Activated CD8-positive, alpha-beta T cell treated with anti-CD3 and anti-CD28 coated beads, Interleukin-2, amount 10 ng/mL, durations not matched to agents 7 days and 5 days (primary cell): ENCODE data around the gene IL17RA. TPM values are rescaled to one million over a fixed set of nuclear protein-coding genes. Genes with fewer than 3 reads are reported as not detected.
"Not testable (repeated sequence)": the region's sequence is repeated elsewhere in the genome, so short reads cannot be mapped to it uniquely, and the experiment has no call there.

Source experiments
- ATAC-seq: fragments of 150-1000 bp; cut with Tn5 transposase; one replicate; pipeline ENCODE4 v1.10.0; 2021; ENCODE audit warnings: moderate library complexity
- CTCF ChIA-PET: fragments of 350-600 bp; sonication (Branson Sonifier 250); formaldehyde crosslinking; loops from one replicate; lab custom pipeline; 2021; ENCODE audit warnings: antibody characterized with exemption; lab: Charles Lee
- POLR2A ChIA-PET: fragments of 350-600 bp; sonication (Branson Sonifier 250); formaldehyde crosslinking; loops from one replicate; lab custom pipeline; 2021; ENCODE audit warnings: antibody characterized with exemption; lab: Charles Lee
- DNase-seq: peaks from one replicate; pipeline ENCODE4 v3.0.0-alpha.2; 2020
- H3K27ac Mint-ChIP-seq: one replicate; pipeline ENCODE4 v1.8.0; 2021; ENCODE audit warnings: mild to moderate bottlenecking, mixed read lengths
- H3K27me3 Mint-ChIP-seq: one replicate; pipeline ENCODE4 v1.8.0; 2021; ENCODE audit warnings: low read depth, mixed read lengths
- H3K36me3 Mint-ChIP-seq: one replicate; pipeline ENCODE4 v1.8.0; 2021; ENCODE audit warnings: low read depth, mixed read lengths
- H3K4me1 Mint-ChIP-seq: one replicate; pipeline ENCODE4 v1.8.0; 2021; ENCODE audit warnings: low read depth, mixed read lengths
- H3K4me3 Mint-ChIP-seq: one replicate; pipeline ENCODE4 v1.8.0; 2021; ENCODE audit warnings: mild to moderate bottlenecking, mixed read lengths
- H3K9me3 Mint-ChIP-seq: one replicate; pipeline ENCODE4 v1.8.0; 2022; ENCODE audit warnings: mixed read lengths; ENCODE audit not compliant: insufficient read depth
- total RNA-seq, 2 experiments: library from RNA; stranded (reverse); gene quantifications; one replicate each; pipeline ENCODE4 v1.2.3, GENCODE V29; 2021

The IL17RA gene
- total RNA-seq = 10 to 100 TPM; 41.7 to 43.4 TPM

GRCh38 chr22:17084554-17085276, at the start of gene IL17RA:
Gene IL17RA (plus strand): TSS chr22:17085000. CDS start chr22:17085092, 92 bp downstream.
- H3K27ac Mint-ChIP-seq = peak within 1 kb of the TSS; percentile 93
- CTCF ChIA-PET = interaction anchor here (1.2 kb wide), 1 partner anchor 87 kb away, joined by 6 read pairs; no protein-coding TSS in a partner anchor
- no peaks in the 10 kb centered on the region for H3K9me3 Mint-ChIP-seq
- peak; percentile 96 for DNase-seq
- peak within 1 kb of the TSS; percentile 80 for H3K4me3 Mint-ChIP-seq
- H3K4me1 Mint-ChIP-seq = peaks cover 49% of the 10 kb centered on the region
- POLR2A ChIA-PET = interaction anchor here (0.6 to 1.7 kb wide), 6 partner anchors 9 to 152 kb away, joined by 3 to 5 read pairs (median 3); no protein-coding TSS in a partner anchor
- H3K36me3 Mint-ChIP-seq = peaks cover 21% of the 10 kb centered on the region
- peak; percentile 93 for ATAC-seq
- H3K27me3 Mint-ChIP-seq = peaks cover 9% of the 10 kb centered on the region

- Mint-ChIP-seq H3K27ac (no peak overlapping the region), H3K9me3 (no peaks in the 10 kb centered on the region), H3K4me1 (peaks cover 3% of the 10 kb centered on the region), H3K36me3 (no peaks in the 10 kb centered on the region), H3K4me3 (no peak overlapping the region), H3K27me3 (peaks cover 18% of the 10 kb centered on the region)
- DNase-seq (no peak), ATAC-seq (no peak)
- CTCF ChIA-PET = no interaction called here
- POLR2A ChIA-PET = no interaction called here
Measured at GRCh38 chr22:17035246-17035645, 49.6 kb upstream of the IL17RA start.

- H3K4me3 Mint-ChIP-seq, POLR2A ChIA-PET: not testable (repeated sequence)
Measured at GRCh38 chr22:17035976-17036841, 48.6 kb upstream of the IL17RA start.

GRCh38 chr22:17036842-17037711, 47.7 kb upstream of the IL17RA start:
- CTCF ChIA-PET, H3K27ac Mint-ChIP-seq, H3K9me3 Mint-ChIP-seq, DNase-seq, H3K4me1 Mint-ChIP-seq, POLR2A ChIA-PET, H3K36me3 Mint-ChIP-seq: not testable (repeated sequence)
- H3K4me3 Mint-ChIP-seq = peak overlapping the region; percentile 48
- peaks cover 18% of the 10 kb centered on the region for H3K27me3 Mint-ChIP-seq
- peak; percentile 82 for ATAC-seq

More at GRCh38 chr22:17035976-17036841, 48.6 kb upstream of the IL17RA start:
- H3K27ac Mint-ChIP-seq, CTCF ChIA-PET, H3K9me3 Mint-ChIP-seq, H3K36me3 Mint-ChIP-seq, H3K4me1 Mint-ChIP-seq, DNase-seq: not testable (repeated sequence)
- H3K27me3 Mint-ChIP-seq = peaks cover 18% of the 10 kb centered on the region
- ATAC-seq = peak; percentile 34

GRCh38 chr22:17043521-17043920, 41.3 kb upstream of the IL17RA start:
- peaks cover 3% of the 10 kb centered on the region for H3K27me3 Mint-ChIP-seq
- H3K9me3 Mint-ChIP-seq = no peaks in the 10 kb centered on the region
- ATAC-seq (no peak), DNase-seq (no peak)
- no peak overlapping the region for H3K4me3 Mint-ChIP-seq
- ChIA-PET CTCF (no interaction called here), POLR2A (no interaction called here)
- H3K4me1 Mint-ChIP-seq = no peaks in the 10 kb centered on the region
- no peak overlapping the region for H3K27ac Mint-ChIP-seq
- H3K36me3 Mint-ChIP-seq = no peaks in the 10 kb centered on the region

DNA sequence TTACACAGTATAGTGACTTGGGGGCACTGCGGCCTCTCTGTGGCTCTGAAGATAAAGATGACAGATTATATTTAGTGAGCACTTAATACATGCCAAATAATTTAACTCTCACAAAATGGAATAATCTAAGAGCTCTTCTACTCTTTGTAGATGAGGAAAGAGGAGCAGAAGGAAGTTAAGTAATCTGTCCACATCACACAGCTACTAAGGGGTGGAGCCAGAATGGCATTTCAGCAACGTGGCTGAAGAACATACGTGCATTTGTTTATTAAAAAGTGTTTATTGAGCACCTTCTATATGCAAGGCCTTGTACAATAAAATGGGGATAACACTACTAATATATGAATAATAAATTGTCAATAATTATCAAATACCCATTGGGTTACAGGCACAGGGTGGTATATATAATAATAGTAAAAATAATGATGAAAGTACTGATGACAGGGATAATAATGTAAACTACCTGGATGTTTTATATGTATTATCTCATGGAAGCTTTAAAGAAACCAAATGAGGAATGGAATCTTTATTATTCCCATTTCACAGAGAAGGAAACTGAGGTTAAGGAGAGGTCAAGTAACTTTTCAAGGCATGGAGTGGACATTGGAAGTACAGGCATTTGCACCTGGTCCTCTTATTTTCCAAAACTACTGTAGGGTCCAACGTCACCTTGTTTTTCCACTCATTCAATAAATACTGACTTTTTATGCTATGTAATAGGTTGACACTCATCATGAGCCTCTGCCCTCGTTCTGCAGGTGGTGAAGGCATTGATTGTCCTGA, 38.0 kb upstream of the IL17RA start:
- Mint-ChIP-seq H3K4me1 (no peaks in the 10 kb centered on the region), H3K4me3 (no peak overlapping the region), H3K27ac (no peak overlapping the region), H3K9me3 (no peaks in the 10 kb centered on the region), H3K36me3 (no peaks in the 10 kb centered on the region), H3K27me3 (peaks cover 11% of the 10 kb centered on the region)
- ChIA-PET CTCF (interaction anchor here (1.0 kb wide), 1 partner anchor 12 kb away, joined by 3 read pairs; no protein-coding TSS in a partner anchor), POLR2A (no interaction called here)
- ATAC-seq (no peak), DNase-seq (no peak)

- Mint-ChIP-seq H3K27me3 (peaks cover 11% of the 10 kb centered on the region), H3K36me3 (no peaks in the 10 kb centered on the region)
Measured at GRCh38 chr22:17047656-17048055, 37.1 kb upstream of the IL17RA start.

GRCh38 chr22:17056058-17056457, 28.7 kb upstream of the IL17RA start:
- H3K9me3 Mint-ChIP-seq = no peaks in the 10 kb centered on the region
- ChIA-PET CTCF (interaction anchor here (1.9 kb wide), 1 partner anchor 16 kb away, joined by 5 read pairs; no protein-coding TSS in a partner anchor), POLR2A (no interaction called here)
- H3K36me3 Mint-ChIP-seq = no peaks in the 10 kb centered on the region
- no peak overlapping the region for H3K27ac Mint-ChIP-seq
- peaks cover 2% of the 10 kb centered on the region for H3K4me1 Mint-ChIP-seq
- DNase-seq (no peak), ATAC-seq (no peak)
- H3K4me3 Mint-ChIP-seq = no peak overlapping the region
- peaks cover under 1% of the 10 kb centered on the region for H3K27me3 Mint-ChIP-seq

More at GRCh38 chr22:17047656-17048055, 37.1 kb upstream of the IL17RA start:
- no peaks in the 10 kb centered on the region for H3K4me1 Mint-ChIP-seq
- no peak overlapping the region for H3K4me3 Mint-ChIP-seq
- ChIA-PET CTCF (no interaction called here), POLR2A (no interaction called here)
- H3K27ac Mint-ChIP-seq = no peak overlapping the region
- ATAC-seq (no peak), DNase-seq (no peak)
- H3K9me3 Mint-ChIP-seq = no peaks in the 10 kb centered on the region

DNA sequence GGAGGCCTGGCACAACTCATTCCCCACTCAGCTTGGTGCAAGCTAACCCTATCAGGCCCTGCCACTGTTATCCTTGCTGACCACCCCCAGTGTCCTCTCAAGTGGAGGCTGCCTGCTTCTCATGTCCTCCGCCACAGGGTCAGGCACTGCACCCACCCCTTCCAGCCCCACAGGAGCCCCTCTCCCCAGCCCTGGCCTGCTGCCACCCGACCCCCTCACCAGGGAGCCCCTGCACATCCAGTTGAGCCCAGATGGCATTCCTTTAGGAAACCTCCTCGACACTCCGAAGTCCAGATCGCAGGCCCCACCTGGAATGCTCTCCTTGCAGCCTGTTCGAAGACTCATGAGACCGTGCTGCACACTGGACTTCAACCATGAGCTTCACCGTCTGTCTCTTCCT, 28.0 kb upstream of the IL17RA start:
- H3K27me3 Mint-ChIP-seq = peaks cover 2% of the 10 kb centered on the region
- no peak for DNase-seq
- CTCF ChIA-PET = interaction anchor here (1.3 to 3.0 kb wide), 3 partner anchors 16 to 139 kb away, joined by 3 to 27 read pairs (median 5); no protein-coding TSS in a partner anchor
- H3K4me1 Mint-ChIP-seq = peaks cover 2% of the 10 kb centered on the region
- POLR2A ChIA-PET = no interaction called here
- no peaks in the 10 kb centered on the region for H3K36me3 Mint-ChIP-seq
- no peak overlapping the region for H3K27ac Mint-ChIP-seq
- no peak for ATAC-seq
- no peaks in the 10 kb centered on the region for H3K9me3 Mint-ChIP-seq
- no peak overlapping the region for H3K4me3 Mint-ChIP-seq

DNA sequence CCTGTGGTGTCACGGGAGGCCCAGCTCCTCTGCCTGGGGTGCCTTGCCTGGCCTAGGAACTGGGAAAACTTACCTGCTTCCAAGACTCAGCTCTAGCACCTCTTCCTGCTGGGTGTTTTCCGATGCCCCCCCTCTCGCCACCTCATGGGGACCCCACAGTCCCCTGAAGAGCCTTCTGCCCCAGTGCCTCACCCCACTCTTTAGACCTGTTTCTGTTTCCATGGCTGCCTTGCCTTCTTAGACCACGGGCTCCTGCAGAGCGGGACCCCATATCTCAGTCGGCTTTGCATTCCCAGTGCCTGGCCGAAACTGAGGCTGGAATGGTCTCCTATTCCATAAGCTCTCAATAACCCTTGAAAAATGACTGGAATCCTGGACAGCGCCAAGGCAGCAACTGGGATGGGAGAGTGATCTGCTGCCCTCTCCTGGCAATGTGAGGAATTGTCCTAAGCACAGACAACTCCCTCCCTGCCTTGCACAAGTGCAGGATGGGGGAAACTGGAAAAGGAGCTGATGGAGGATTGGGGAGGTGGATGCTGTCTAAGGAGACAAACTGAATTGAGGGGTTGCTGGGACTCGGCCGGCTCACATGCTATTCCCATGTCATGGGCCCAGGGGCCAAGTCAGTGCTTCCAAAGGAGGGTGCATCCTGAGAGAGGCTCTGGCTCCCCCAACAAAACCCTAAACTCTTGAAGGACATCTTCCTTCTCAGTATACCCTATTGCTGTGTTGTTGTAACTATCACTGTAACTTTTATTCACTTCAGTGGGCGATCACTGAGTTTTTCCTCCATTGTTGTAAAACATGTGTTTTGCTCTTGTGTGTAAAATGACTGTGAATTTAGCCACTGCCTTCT, 26.6 kb upstream of the IL17RA start:
- Mint-ChIP-seq H3K9me3 (no peaks in the 10 kb centered on the region), H3K27ac (no peak overlapping the region), H3K4me1 (peaks cover 4% of the 10 kb centered on the region), H3K36me3 (no peaks in the 10 kb centered on the region), H3K4me3 (no peak overlapping the region), H3K27me3 (peaks cover 5% of the 10 kb centered on the region)
- CTCF ChIA-PET = interaction anchor here (0.6 to 3.0 kb wide), 16 partner anchors 9 to 997 kb away, joined by 3 to 27 read pairs (median 3); no protein-coding TSS in a partner anchor
- DNase-seq = peak; percentile 65
- ATAC-seq = peak; percentile 67
- POLR2A ChIA-PET = no interaction called here
